ENCODE measurements around the gene SFRP5.
A peak's percentile ranks its signal among the peaks of the same experiment; 100 is the strongest.

SFRP5 gene

GRCh38 chr10:97733256-97733655 is 38.5 kb downstream of the SFRP5 start:
- Histone ChIP-seq H3K4me3 (ENCODE audit: low read depth, low read length) (no peak overlapping the region), H3K27me3 (ENCODE audit: control insufficient read depth, insufficient read depth, low read length) (peaks cover 23% of the 10 kb centered on the region), H3K27ac (ENCODE audit: low read depth, low read length) (no peak overlapping the region), H3K36me3 (ENCODE audit: control insufficient read depth, insufficient read depth, low read length) (0 out of 2 replicates have a peak, but pooled peaks cover under 1% of the 10 kb centered on the region), H3K4me1 (ENCODE audit: control insufficient read depth, insufficient read depth, low read length) (peaks cover 3% of the 10 kb centered on the region), H3K9me3 (ENCODE audit: control insufficient read depth, insufficient read depth, low read depth, low read length) (peaks cover 6% of the 10 kb centered on the region), H3K9ac (ENCODE audit: low read length) (no peak overlapping the region)

DNA sequence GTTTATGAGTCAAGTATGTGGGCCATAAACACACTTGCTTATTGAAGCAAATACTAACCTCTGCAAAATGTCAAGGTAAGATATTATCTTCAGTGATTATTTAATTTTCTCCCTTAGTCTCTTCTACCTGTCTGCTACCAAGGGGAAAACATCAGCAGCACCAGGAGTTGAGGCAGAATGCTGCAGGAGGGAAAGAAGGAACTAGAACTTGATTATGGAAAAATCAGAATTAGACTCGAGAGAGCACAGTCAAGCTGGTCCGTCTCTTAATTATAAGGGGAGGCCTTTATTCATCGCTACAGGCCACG is 39.8 kb downstream of the SFRP5 start:
- H3K4me1 ChIP-seq (ENCODE audit: control insufficient read depth, insufficient read depth, low read length) = no peaks in the 10 kb centered on the region
- no peak overlapping the region for H3K4me3 ChIP-seq (ENCODE audit: low read depth, low read length)
- no peak overlapping the region for H3K27ac ChIP-seq (ENCODE audit: low read depth, low read length)
- H3K9me3 ChIP-seq (ENCODE audit: control insufficient read depth, insufficient read depth, low read depth, low read length) = peaks cover 6% of the 10 kb centered on the region
- peaks cover 23% of the 10 kb centered on the region for H3K27me3 ChIP-seq (ENCODE audit: control insufficient read depth, insufficient read depth, low read length)
- no peak overlapping the region for H3K9ac ChIP-seq (ENCODE audit: low read length)
- H3K36me3 ChIP-seq (ENCODE audit: control insufficient read depth, insufficient read depth, low read length) = no peaks in the 10 kb centered on the region

DNA sequence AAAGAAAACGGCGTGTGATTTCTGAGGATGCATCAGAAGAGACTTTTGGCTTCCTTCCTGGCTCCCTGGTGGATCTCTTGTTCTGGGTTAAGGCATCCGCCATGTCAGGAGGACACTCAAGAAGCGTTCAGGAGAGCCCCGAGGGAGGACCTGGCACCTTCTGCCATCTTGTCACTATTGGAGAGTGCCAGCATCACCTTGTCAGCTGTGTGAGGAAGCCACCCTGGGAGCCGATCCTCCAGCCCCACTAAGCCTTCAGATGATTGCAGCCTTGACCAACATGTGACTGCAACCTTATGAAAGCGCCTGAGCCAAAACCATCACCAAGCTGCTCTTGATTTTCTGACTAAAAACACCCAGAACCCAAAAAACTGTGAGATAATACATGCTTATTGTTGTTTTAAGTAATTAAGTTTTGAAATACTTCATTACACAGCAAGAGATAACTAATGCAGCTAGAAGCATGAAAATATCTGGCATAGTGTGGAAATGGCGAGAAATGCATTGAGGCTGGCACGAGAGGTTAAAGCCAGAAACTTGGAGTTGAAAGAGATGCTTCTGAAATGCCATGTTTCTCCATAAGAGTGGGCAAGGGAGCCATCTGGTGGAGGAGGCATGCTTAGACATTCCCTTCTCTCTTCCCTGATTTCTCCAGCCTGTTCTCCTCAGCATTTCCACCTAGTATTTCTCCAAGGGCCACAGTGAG is 40.3 kb downstream of the SFRP5 start:
- Histone ChIP-seq H3K27ac (ENCODE audit: low read depth, low read length) (no peak overlapping the region), H3K9ac (ENCODE audit: low read length) (no peak overlapping the region), H3K36me3 (ENCODE audit: control insufficient read depth, insufficient read depth, low read length) (no peaks in the 10 kb centered on the region), H3K4me3 (ENCODE audit: low read depth, low read length) (no peak overlapping the region), H3K4me1 (ENCODE audit: control insufficient read depth, insufficient read depth, low read length) (peaks cover under 1% of the 10 kb centered on the region; the same call in 1 of the 2 replicates), H3K9me3 (ENCODE audit: control insufficient read depth, insufficient read depth, low read depth, low read length) (peaks cover 4% of the 10 kb centered on the region), H3K27me3 (ENCODE audit: control insufficient read depth, insufficient read depth, low read length) (peaks cover 20% of the 10 kb centered on the region)

- H3K9ac ChIP-seq (ENCODE audit: low read length) = no peak overlapping the region
- H3K27me3 ChIP-seq (ENCODE audit: control insufficient read depth, insufficient read depth, low read length) = 0 out of 2 replicates have a peak, but pooled peaks cover under 1% of the 10 kb centered on the region
- H3K9me3 ChIP-seq (ENCODE audit: control insufficient read depth, insufficient read depth, low read depth, low read length) = no peaks in the 10 kb centered on the region
- no peaks in the 10 kb centered on the region for H3K36me3 ChIP-seq (ENCODE audit: control insufficient read depth, insufficient read depth, low read length)
- peaks cover 4% of the 10 kb centered on the region; the same call in 1 of the 2 replicates for H3K4me1 ChIP-seq (ENCODE audit: control insufficient read depth, insufficient read depth, low read length)
- no peak overlapping the region for H3K27ac ChIP-seq (ENCODE audit: low read depth, low read length)
- H3K4me3 ChIP-seq (ENCODE audit: low read depth, low read length) = no peak overlapping the region
Measured at GRCh38 chr10:97729014-97729413, 42.8 kb downstream of the SFRP5 start.

DNA sequence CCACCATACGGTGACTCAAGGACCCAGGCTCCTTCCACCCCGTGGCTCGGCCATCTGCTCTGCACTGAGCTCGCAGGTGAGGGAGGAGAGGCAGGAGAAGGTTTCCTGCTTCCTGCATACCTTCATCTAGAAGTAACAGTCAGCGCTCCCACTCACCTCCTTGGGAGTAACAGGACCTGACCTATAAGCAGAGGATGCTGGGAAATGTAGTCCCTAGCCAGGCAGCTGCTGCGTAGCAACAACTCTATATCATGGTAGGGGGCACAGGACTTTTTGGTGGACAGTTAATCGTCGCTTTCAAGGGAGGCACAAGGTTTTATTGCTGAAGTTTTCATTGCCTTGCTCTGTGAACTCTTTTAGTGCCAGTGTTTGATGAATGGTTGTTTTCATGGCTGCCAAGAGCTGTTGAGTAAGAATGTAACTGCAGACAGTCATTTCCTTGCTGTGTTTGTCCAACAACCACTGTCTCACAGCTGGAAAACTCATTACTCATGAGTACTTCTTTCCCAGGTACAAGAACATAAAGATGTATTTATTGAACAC is 45.1 kb downstream of the SFRP5 start:
- Histone ChIP-seq H3K27ac (ENCODE audit: low read depth, low read length) (no peak overlapping the region), H3K9me3 (ENCODE audit: control insufficient read depth, insufficient read depth, low read depth, low read length) (no peaks in the 10 kb centered on the region), H3K36me3 (ENCODE audit: control insufficient read depth, insufficient read depth, low read length) (no peaks in the 10 kb centered on the region), H3K4me1 (ENCODE audit: control insufficient read depth, insufficient read depth, low read length) (peaks cover 4% of the 10 kb centered on the region; the same call in 1 of the 2 replicates), H3K9ac (ENCODE audit: low read length) (no peak overlapping the region), H3K27me3 (ENCODE audit: control insufficient read depth, insufficient read depth, low read length) (no peaks in the 10 kb centered on the region), H3K4me3 (ENCODE audit: low read depth, low read length) (peak overlapping the region; percentile 16)

DNA sequence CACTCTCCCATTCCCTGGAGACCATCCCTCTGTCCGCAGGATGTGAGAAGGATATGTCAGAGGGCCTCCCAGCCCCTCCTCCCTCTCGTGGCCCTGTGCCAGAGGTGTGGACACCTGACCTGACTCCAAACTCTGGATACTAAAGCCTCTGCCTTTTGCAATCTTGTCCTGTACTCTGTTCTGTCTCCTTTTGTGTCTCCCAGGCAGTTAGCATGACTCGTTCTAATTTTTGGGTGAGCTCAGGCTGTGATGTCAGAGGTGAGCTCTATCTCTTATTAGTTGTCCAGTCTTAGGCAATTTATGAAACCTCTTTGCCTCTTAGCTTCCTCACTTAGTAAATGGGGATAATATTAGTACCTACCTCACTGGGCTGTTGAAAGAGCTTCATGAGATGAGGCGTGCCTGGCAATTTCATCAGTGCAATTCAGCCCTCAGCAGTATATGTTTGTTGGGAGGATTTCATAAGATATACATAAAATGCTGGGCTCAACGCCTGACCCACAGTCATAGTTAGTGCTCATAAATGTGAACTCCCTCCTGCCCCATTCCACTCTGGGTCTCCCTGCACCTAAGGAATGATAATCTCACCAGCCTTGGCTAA is 47.4 kb downstream of the SFRP5 start:
- Histone ChIP-seq H3K27me3 (ENCODE audit: control insufficient read depth, insufficient read depth, low read length) (no peaks in the 10 kb centered on the region), H3K4me3 (ENCODE audit: low read depth, low read length) (no peak overlapping the region), H3K4me1 (ENCODE audit: control insufficient read depth, insufficient read depth, low read length) (peaks cover 9% of the 10 kb centered on the region), H3K9me3 (ENCODE audit: control insufficient read depth, insufficient read depth, low read depth, low read length) (no peaks in the 10 kb centered on the region), H3K36me3 (ENCODE audit: control insufficient read depth, insufficient read depth, low read length) (no peaks in the 10 kb centered on the region), H3K27ac (ENCODE audit: low read depth, low read length) (no peak overlapping the region), H3K9ac (ENCODE audit: low read length) (no peak overlapping the region)

DNA sequence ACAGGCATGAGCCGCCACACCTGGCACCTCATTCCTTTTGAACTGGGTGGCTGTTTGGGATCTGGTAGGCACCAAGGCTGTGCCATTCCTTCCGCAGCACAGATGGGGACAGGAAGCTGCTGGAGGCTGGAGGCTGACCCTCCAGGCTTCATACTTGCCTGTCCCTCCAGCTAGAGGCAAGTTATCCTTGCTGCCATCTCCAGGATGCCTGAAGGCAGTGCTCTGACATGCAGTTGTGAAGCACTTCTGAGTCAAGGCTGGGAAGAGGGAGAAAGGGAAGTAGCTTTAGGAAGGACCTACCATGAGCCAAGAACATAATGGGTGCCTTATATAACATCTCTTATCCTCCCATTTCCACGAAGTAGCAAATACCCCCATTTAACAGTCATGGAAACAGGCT is 48.8 kb downstream of the SFRP5 start:
- H3K9me3 ChIP-seq (ENCODE audit: control insufficient read depth, insufficient read depth, low read depth, low read length) = no peaks in the 10 kb centered on the region
- no peak overlapping the region for H3K9ac ChIP-seq (ENCODE audit: low read length)
- H3K4me3 ChIP-seq (ENCODE audit: low read depth, low read length) = no peak overlapping the region
- peaks cover under 1% of the 10 kb centered on the region for H3K36me3 ChIP-seq (ENCODE audit: control insufficient read depth, insufficient read depth, low read length)
- H3K27me3 ChIP-seq (ENCODE audit: control insufficient read depth, insufficient read depth, low read length) = no peaks in the 10 kb centered on the region
- H3K27ac ChIP-seq (ENCODE audit: low read depth, low read length) = no peak overlapping the region
- H3K4me1 ChIP-seq (ENCODE audit: control insufficient read depth, insufficient read depth, low read length) = peaks cover 22% of the 10 kb centered on the region

- H3K9ac ChIP-seq (ENCODE audit: low read length) = no peak overlapping the region
Measured at GRCh38 chr10:97721871-97722780, 49.7 kb downstream of the SFRP5 start.

GRCh38 chr10:97719602-97720001 is 52.2 kb downstream of the SFRP5 start:
- H3K27me3 ChIP-seq (ENCODE audit: control insufficient read depth, insufficient read depth, low read length) = no peaks in the 10 kb centered on the region

More at GRCh38 chr10:97721871-97722780, 49.7 kb downstream of the SFRP5 start:
- H3K27me3 ChIP-seq (ENCODE audit: control insufficient read depth, insufficient read depth, low read length) = no peaks in the 10 kb centered on the region
- H3K4me3 ChIP-seq (ENCODE audit: low read depth, low read length) = no peak overlapping the region
- no peaks in the 10 kb centered on the region for H3K9me3 ChIP-seq (ENCODE audit: control insufficient read depth, insufficient read depth, low read depth, low read length)
- H3K36me3 ChIP-seq (ENCODE audit: control insufficient read depth, insufficient read depth, low read length) = peaks cover 9% of the 10 kb centered on the region
- peaks cover 22% of the 10 kb centered on the region for H3K4me1 ChIP-seq (ENCODE audit: control insufficient read depth, insufficient read depth, low read length)
- no peak overlapping the region for H3K27ac ChIP-seq (ENCODE audit: low read depth, low read length)

DNA sequence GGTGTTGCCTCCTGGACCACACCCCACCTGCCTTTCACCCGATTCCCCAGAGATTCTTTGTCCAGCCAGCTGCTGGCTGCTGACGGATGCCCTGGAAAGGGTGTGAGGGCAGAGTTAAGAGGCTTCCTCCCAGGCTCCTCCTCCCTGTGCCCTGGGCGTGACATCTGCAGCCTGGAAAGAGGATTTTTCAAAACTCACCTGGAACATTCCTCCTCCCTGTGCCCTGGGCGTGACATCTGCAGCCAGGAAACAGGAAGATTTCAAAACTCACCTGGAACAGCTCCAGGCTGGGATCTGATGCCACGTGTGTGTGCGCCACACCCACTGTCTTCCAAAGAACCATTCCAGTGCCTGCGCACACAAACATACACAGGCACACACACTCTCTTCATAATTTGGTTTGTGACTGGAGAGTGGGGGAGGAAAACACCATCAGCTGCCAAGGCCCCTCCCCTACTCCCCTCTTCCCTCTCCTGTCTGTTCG is 53.1 kb downstream of the SFRP5 start:
- Histone ChIP-seq H3K27ac (ENCODE audit: low read depth, low read length) (no peak overlapping the region), H3K4me1 (ENCODE audit: control insufficient read depth, insufficient read depth, low read length) (peaks cover 34% of the 10 kb centered on the region), H3K36me3 (ENCODE audit: control insufficient read depth, insufficient read depth, low read length) (peaks cover 12% of the 10 kb centered on the region), H3K9ac (ENCODE audit: low read length) (no peak overlapping the region), H3K4me3 (ENCODE audit: low read depth, low read length) (no peak overlapping the region), H3K27me3 (ENCODE audit: control insufficient read depth, insufficient read depth, low read length) (no peaks in the 10 kb centered on the region), H3K9me3 (ENCODE audit: control insufficient read depth, insufficient read depth, low read depth, low read length) (no peaks in the 10 kb centered on the region)

More at GRCh38 chr10:97719602-97720001, 52.2 kb downstream of the SFRP5 start:
- no peak overlapping the region for H3K9ac ChIP-seq (ENCODE audit: low read length)
- peaks cover 34% of the 10 kb centered on the region for H3K4me1 ChIP-seq (ENCODE audit: control insufficient read depth, insufficient read depth, low read length)
- no peaks in the 10 kb centered on the region for H3K9me3 ChIP-seq (ENCODE audit: control insufficient read depth, insufficient read depth, low read depth, low read length)
- no peak overlapping the region for H3K27ac ChIP-seq (ENCODE audit: low read depth, low read length)
- H3K36me3 ChIP-seq (ENCODE audit: control insufficient read depth, insufficient read depth, low read length) = peaks cover 12% of the 10 kb centered on the region
- H3K4me3 ChIP-seq (ENCODE audit: low read depth, low read length) = no peak overlapping the region
